Cardiac muscle cell (in vitro differentiated cells and primary cell): ENCODE data around the gene GPR26. TPM values are rescaled to one million over a fixed set of nuclear protein-coding genes. Genes with fewer than 3 reads are reported as not detected.

Experiments used
- DNase-seq, 2 donors: peaks; one replicate each; pipeline versions ENCODE4 v3.0.0 to v3.0.0-alpha.2; 2010 to 2017; ENCODE audit warnings: low read depth in 1 of 2, low spot score in 1 of 2
- H3K27ac ChIP-seq: fragments of 200-600 bp; sonication (generic); 2 replicates; pipeline ENCODE4 v1.5.1; 2016
- H3K27me3 ChIP-seq: fragments of 200-600 bp; sonication (generic); 2 replicates; pipeline ENCODE4 v1.6.0; 2016; ENCODE audit warnings: control low read depth
- H3K36me3 ChIP-seq: fragments of 200-600 bp; sonication (generic); 2 replicates; pipeline ENCODE4 v1.5.1; 2016; ENCODE audit warnings: control low read depth
- H3K4me1 ChIP-seq: fragments of 200-600 bp; sonication (generic); 2 replicates; pipeline ENCODE4 v1.8.1; 2017; ENCODE audit warnings: low read depth, mild to moderate bottlenecking, mixed run types
- H3K4me3 ChIP-seq: fragments of 200-600 bp; sonication (generic); 2 replicates; pipeline ENCODE4 v1.5.1; 2016; ENCODE audit warnings: mild to moderate bottlenecking
- H3K9me3 ChIP-seq: fragments of 200-600 bp; sonication (generic); 2 replicates; pipeline ENCODE4 v1.5.1; 2017; ENCODE audit warnings: low read depth, mild to moderate bottlenecking, control low read depth
- polyA plus RNA-seq: library from polyadenylated mRNA; unstranded; fragments of >200 nt; fragmentation: Nextera tagmentation; extraction: Ambion mirVana; gene quantifications from 2 replicates; pipeline ENCODE4 v1.2.1, GENCODE V29; 2016
- total RNA-seq: library from RNA; depleted of rRNA; stranded (reverse); fragments of >200 nt; gene quantifications from 2 replicates; pipeline ENCODE4 v1.2.3, GENCODE V29; 2016
- TF ChIP-seq, protein P1 (sequence below): IDR thresholded peaks from 2 replicates; pipeline ENCODE4 v1.5.1; 2012; ENCODE audit warnings: low read depth, mild to moderate bottlenecking, low read length

The GPR26 gene
- total and polyA plus RNA-seq, 2 experiments from 2014 or later = not detected

GRCh38 chr10:123721441-123722049, 55.4 kb downstream of the GPR26 start:
- DNase-seq = no peak
- Histone ChIP-seq H3K27ac (no peak overlapping the region), H3K36me3 (no peaks in the 10 kb centered on the region), H3K9me3 (no peaks in the 10 kb centered on the region), H3K27me3 (peaks cover 20% of the 10 kb centered on the region), H3K4me3 (no peak overlapping the region), H3K4me1 (no peaks in the 10 kb centered on the region)
- TF ChIP-seq, protein P1, sequence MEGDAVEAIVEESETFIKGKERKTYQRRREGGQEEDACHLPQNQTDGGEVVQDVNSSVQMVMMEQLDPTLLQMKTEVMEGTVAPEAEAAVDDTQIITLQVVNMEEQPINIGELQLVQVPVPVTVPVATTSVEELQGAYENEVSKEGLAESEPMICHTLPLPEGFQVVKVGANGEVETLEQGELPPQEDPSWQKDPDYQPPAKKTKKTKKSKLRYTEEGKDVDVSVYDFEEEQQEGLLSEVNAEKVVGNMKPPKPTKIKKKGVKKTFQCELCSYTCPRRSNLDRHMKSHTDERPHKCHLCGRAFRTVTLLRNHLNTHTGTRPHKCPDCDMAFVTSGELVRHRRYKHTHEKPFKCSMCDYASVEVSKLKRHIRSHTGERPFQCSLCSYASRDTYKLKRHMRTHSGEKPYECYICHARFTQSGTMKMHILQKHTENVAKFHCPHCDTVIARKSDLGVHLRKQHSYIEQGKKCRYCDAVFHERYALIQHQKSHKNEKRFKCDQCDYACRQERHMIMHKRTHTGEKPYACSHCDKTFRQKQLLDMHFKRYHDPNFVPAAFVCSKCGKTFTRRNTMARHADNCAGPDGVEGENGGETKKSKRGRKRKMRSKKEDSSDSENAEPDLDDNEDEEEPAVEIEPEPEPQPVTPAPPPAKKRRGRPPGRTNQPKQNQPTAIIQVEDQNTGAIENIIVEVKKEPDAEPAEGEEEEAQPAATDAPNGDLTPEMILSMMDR = no peak

GRCh38 chr10:123722351-123722750, 56.2 kb downstream of the GPR26 start:
- Histone ChIP-seq H3K27ac (no peak overlapping the region), H3K9me3 (no peaks in the 10 kb centered on the region), H3K27me3 (peaks cover 14% of the 10 kb centered on the region), H3K4me3 (no peak overlapping the region), H3K4me1 (no peaks in the 10 kb centered on the region), H3K36me3 (no peaks in the 10 kb centered on the region)
- no peak for DNase-seq
- TF ChIP-seq, protein P1 = no peak

DNA sequence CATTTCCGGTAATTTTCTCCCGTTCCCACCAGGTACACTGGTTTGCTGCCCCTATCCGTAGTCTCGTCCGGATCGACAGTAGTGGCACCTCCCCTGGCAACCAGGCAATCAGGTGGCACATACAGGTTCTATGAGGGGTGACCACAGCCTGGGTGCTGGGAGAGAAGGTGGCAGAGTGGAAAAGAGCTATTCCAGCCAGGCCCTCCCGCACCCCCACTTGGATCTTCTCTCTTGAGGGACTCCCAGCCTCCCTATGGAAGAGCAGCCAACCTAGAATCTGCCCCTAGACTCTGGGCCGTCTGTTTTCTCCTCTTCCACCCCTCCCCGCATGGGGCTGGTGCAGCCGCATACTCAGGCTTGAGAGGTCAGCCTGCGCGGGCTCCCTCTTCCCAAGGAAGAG, 58.6 kb downstream of the GPR26 start:
- H3K4me1 ChIP-seq = no peaks in the 10 kb centered on the region
- TF ChIP-seq, protein P1 = no peak
- no peak overlapping the region for H3K27ac ChIP-seq
- H3K27me3 ChIP-seq = peaks cover 14% of the 10 kb centered on the region
- no peak for DNase-seq
- H3K36me3 ChIP-seq = no peaks in the 10 kb centered on the region
- no peak overlapping the region for H3K4me3 ChIP-seq
- H3K9me3 ChIP-seq = no peaks in the 10 kb centered on the region

DNA sequence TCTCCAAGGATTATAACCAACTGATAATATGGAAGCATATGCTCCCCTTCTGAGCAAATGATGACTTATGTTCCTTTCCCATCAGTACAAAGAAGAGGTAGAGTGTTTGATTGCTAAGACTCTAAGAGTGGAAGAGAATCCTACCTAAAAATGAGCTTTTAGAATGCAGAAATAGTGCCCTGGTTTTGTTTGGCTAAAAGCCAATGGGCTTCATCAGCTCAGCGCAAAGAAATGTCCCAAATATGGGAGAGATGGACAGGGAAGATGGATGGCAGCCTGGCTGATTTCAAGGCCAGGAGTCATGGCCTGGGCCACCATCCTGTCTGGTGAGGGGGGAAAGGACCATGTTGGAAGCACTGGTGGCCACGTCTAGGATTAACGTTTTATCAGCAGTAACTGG, 60.2 kb downstream of the GPR26 start:
- no peaks in the 10 kb centered on the region for H3K9me3 ChIP-seq
- H3K4me3 ChIP-seq = no peak overlapping the region
- TF ChIP-seq, protein P1 = no peak
- no peaks in the 10 kb centered on the region for H3K36me3 ChIP-seq
- no peak overlapping the region for H3K27ac ChIP-seq
- DNase-seq = no peak
- peaks cover 14% of the 10 kb centered on the region for H3K27me3 ChIP-seq
- no peaks in the 10 kb centered on the region for H3K4me1 ChIP-seq

DNA sequence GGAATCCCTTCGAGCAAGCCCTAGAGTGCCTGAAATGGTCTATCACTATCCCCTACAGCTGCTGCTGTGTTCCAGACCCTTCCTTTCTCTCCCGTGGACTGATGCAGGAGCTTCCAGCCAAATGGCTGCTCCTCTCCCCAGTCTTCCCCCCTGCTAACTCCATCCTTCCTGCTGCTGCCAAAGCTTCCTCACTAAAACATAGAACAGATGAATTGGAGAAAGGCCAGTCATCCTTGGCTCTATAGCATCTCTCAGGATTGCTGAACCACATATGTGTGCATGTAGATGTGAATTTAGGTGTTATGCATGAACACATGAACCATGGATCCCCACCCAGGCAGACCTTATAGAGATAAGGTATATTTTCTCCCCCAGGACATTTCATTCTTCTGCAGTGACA, 60.7 kb downstream of the GPR26 start:
- H3K9me3 ChIP-seq = no peaks in the 10 kb centered on the region
- H3K27ac ChIP-seq = no peak overlapping the region
- no peak overlapping the region for H3K4me3 ChIP-seq
- TF ChIP-seq, protein P1 = no peak
- no peaks in the 10 kb centered on the region for H3K4me1 ChIP-seq
- H3K27me3 ChIP-seq = peaks cover 14% of the 10 kb centered on the region
- no peaks in the 10 kb centered on the region for H3K36me3 ChIP-seq
- DNase-seq = no peak
